ENCODE results near the gene MISFA.

The MISFA gene

DNA sequence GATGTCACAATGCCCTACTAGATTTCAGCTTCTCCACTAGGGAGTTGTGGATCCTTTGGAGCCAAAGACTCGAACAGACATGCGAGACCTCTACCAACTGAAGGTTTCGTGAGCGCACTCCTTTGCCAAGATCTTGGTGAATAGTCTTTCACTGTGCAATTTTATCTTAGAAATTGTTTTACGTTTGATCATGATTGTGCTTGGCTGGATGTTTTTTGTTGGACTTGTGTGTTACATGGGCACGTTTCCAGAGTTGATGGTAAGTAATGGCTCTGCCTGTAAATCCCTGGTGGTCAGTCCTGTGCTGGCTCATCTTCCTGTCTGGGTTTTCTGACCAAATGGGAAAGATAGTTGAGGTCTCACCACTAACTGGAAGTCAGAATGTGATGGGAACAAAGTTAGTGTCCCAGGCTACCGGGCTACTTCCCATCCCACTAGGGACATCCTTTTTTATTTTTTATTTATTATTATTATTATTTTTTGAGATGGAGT is at the start of gene MISFA:
Gene MISFA, plus strand, starts transcription at position 51 of the 492 bp plus-strand sequence. Its CDS starts 140 bp downstream, at position 191.
- no peak for TF ChIP-seq TEAD4 (IDR thresholded peaks at IDR 0.05)

DNA sequence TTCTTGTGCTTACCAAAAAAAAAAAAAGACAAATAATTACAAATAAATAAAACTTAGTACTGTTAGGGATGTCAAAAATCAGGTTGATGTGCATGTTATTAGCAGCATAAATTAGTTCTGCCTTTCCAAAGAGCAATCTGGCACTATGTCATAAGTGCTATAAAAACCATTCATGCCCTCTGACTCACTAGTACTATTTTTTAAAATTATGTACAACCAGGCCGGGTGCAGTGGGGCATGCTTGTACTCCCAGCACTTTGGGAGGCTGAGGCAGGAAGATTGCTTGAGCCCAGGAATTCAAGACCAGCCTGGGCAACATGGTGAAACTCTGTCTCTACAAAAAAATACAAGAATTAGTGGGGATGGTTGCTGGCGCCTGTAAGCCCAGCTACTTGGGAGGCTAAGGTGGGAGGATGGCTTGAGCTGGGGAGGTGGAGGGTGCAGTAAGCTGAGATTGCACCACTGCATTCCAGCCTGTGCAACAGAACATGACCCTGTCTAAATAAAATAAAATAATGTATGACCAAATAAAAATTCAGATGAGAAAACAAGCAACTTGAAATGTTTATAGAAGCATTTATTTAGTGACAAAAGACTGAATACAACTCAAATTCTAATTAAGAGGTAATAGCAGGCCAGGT is 36.4 kb upstream of the MISFA start:
- TF ChIP-seq TEAD4 (IDR thresholded peaks at IDR 0.05) (no peak), ZBTB7A (IDR thresholded peaks at IDR 0.05; ENCODE audit: low read depth) (no peak), EP300 (IDR thresholded peaks at IDR 0.05; ENCODE audit: borderline replicate concordance) (no peak), YY1 (IDR thresholded peaks at IDR 0.05; ENCODE audit: low read depth) (no peak), CEBPB (IDR thresholded peaks at IDR 0.05) (no peak), TAF1 (IDR thresholded peaks at IDR 0.05; ENCODE audit: low read depth) (no peak), FOXM1 (IDR thresholded peaks at IDR 0.05; ENCODE audit: borderline replicate concordance, low read depth) (no peak), TCF12 (IDR thresholded peaks at IDR 0.05; ENCODE audit: low read depth) (no peak), NFIC (IDR thresholded peaks at IDR 0.05) (no peak), RAD21 (IDR thresholded peaks at IDR 0.05; ENCODE audit: low read depth) (no peak), CREB1 (IDR thresholded peaks at IDR 0.05; ENCODE audit: low read depth) (no peak), EGR1 (IDR thresholded peaks at IDR 0.05) (no peak)
- TF ChIP-seq, protein P1, sequence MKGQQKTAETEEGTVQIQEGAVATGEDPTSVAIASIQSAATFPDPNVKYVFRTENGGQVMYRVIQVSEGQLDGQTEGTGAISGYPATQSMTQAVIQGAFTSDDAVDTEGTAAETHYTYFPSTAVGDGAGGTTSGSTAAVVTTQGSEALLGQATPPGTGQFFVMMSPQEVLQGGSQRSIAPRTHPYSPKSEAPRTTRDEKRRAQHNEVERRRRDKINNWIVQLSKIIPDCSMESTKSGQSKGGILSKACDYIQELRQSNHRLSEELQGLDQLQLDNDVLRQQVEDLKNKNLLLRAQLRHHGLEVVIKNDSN (IDR thresholded peaks at IDR 0.05): no peak
- TF ChIP-seq, protein P2, sequence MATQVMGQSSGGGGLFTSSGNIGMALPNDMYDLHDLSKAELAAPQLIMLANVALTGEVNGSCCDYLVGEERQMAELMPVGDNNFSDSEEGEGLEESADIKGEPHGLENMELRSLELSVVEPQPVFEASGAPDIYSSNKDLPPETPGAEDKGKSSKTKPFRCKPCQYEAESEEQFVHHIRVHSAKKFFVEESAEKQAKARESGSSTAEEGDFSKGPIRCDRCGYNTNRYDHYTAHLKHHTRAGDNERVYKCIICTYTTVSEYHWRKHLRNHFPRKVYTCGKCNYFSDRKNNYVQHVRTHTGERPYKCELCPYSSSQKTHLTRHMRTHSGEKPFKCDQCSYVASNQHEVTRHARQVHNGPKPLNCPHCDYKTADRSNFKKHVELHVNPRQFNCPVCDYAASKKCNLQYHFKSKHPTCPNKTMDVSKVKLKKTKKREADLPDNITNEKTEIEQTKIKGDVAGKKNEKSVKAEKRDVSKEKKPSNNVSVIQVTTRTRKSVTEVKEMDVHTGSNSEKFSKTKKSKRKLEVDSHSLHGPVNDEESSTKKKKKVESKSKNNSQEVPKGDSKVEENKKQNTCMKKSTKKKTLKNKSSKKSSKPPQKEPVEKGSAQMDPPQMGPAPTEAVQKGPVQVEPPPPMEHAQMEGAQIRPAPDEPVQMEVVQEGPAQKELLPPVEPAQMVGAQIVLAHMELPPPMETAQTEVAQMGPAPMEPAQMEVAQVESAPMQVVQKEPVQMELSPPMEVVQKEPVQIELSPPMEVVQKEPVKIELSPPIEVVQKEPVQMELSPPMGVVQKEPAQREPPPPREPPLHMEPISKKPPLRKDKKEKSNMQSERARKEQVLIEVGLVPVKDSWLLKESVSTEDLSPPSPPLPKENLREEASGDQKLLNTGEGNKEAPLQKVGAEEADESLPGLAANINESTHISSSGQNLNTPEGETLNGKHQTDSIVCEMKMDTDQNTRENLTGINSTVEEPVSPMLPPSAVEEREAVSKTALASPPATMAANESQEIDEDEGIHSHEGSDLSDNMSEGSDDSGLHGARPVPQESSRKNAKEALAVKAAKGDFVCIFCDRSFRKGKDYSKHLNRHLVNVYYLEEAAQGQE (IDR thresholded peaks at IDR 0.05; ENCODE audit: low read depth): no peak

DNA sequence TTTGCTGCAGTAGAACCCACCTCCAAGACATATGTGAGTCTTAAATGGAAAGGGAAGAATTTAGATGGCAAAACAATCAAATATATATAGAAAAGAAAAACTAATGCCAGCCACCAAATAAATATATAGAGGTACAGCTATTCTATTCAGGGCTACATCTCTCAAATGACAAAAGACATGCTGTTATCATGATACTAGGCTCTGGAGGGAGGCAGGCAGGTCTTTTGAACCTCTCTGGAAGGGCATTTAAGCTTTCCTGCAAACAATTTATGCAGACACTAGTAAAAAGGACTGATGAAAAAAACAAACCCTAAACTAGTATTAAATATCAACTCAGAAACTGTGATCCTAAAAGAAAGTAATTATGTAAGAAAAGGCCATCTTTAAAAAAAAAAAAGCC is 35.4 kb upstream of the MISFA start:
- TF ChIP-seq EP300 (IDR thresholded peaks at IDR 0.05; ENCODE audit: borderline replicate concordance): no peak
- TF ChIP-seq, protein P1 (IDR thresholded peaks at IDR 0.05): no peak
- TF ChIP-seq, protein P2 (IDR thresholded peaks at IDR 0.05; ENCODE audit: low read depth): no peak

DNA sequence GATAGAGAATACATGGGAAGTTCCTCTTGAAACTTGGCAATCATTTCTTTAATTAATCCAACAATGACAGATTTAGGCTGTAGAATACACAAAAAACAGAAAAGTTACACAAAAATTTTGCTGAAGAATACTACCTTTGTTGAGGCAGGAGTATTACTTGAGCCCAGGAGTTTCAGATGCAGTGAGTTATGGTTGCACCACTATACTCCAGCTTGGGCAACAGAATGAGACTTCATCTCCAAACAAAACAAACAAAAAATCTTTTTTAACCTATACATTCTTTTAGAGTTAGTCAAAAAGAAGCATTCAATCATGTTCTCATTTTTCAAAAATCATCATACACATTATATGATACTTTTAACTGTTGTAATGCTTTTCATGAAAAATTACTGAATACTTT is 33.2 kb upstream of the MISFA start:
- no peak for TF ChIP-seq FOXM1 (IDR thresholded peaks at IDR 0.05; ENCODE audit: borderline replicate concordance, low read depth)
- TF ChIP-seq, protein P3, sequence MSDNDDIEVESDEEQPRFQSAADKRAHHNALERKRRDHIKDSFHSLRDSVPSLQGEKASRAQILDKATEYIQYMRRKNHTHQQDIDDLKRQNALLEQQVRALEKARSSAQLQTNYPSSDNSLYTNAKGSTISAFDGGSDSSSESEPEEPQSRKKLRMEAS (IDR thresholded peaks at IDR 0.05): no peak
- no peak for TF ChIP-seq CREB1 (IDR thresholded peaks at IDR 0.05; ENCODE audit: low read depth)
- TF ChIP-seq TAF1 (IDR thresholded peaks at IDR 0.05; ENCODE audit: low read depth): no peak
- no peak for TF ChIP-seq EP300 (IDR thresholded peaks at IDR 0.05; ENCODE audit: borderline replicate concordance)
- TF ChIP-seq ZBTB7A (IDR thresholded peaks at IDR 0.05; ENCODE audit: low read depth): no peak
- TF ChIP-seq, protein P1 (IDR thresholded peaks at IDR 0.05): no peak
- TF ChIP-seq, protein P2 (IDR thresholded peaks at IDR 0.05; ENCODE audit: low read depth): no peak
- TF ChIP-seq EGR1 (IDR thresholded peaks at IDR 0.05): no peak
- TF ChIP-seq TEAD4 (IDR thresholded peaks at IDR 0.05): no peak

DNA sequence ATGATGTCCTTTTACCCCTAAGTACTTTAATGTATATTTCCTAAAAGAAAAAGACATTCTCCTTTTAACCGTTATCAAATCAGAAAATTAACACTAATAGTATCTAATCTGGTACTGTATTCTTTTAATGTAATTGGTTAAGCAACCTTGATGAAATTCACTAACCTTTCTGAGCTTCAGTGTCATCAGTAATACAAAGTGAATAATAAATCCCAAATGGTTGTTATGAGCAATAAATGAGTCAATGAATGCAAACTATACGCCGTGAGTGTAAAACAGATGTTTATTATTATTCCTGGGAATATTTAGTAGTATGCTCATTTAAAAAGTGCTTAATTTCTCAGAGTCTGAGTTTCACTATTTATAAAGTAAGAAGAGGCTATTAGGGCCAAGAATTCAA is 32.5 kb upstream of the MISFA start:
- TF ChIP-seq TCF12 (IDR thresholded peaks at IDR 0.05; ENCODE audit: low read depth) (no peak), EP300 (IDR thresholded peaks at IDR 0.05; ENCODE audit: borderline replicate concordance) (no peak), ZBTB7A (IDR thresholded peaks at IDR 0.05; ENCODE audit: low read depth) (no peak), FOXM1 (IDR thresholded peaks at IDR 0.05; ENCODE audit: borderline replicate concordance, low read depth) (no peak), YY1 (IDR thresholded peaks at IDR 0.05; ENCODE audit: low read depth) (no peak), CREB1 (IDR thresholded peaks at IDR 0.05; ENCODE audit: low read depth) (no peak), CEBPB (IDR thresholded peaks at IDR 0.05) (no peak)
- TF ChIP-seq, protein P1 (IDR thresholded peaks at IDR 0.05): no peak
